GM19455 (cell line): ENCODE data around the gene ZNF335.

Experiments
- ATAC-seq: cut with Tn5 transposase; IDR thresholded peaks from one replicate; pipeline ENCODE4 v1.9.1; 2021; ENCODE audit not compliant: unreplicated experiment

Gene ZNF335

GRCh38 chr20:45951925-45952834, 19.8 kb downstream of the ZNF335 start:
- no peak for ATAC-seq

GRCh38 chr20:45950330-45950646, 21.7 kb downstream of the ZNF335 start:
- no peak for ATAC-seq

- ATAC-seq: no peak
Measured at GRCh38 chr20:45949542-45950329, 22.3 kb downstream of the ZNF335 start.

- ATAC-seq: no peak
Measured at GRCh38 chr20:45948742-45949541, 23.1 kb downstream of the ZNF335 start.

GRCh38 chr20:45948261-45948733, 23.7 kb downstream of the ZNF335 start:
- no peak for ATAC-seq

GRCh38 chr20:45947110-45947866, 24.7 kb downstream of the ZNF335 start:
- no peak for ATAC-seq

GRCh38 chr20:45946149-45946970, 25.6 kb downstream of the ZNF335 start:
- ATAC-seq: no peak

GRCh38 chr20:45945678-45946148, 26.3 kb downstream of the ZNF335 start:
- ATAC-seq: no peak

- ATAC-seq: no peak
Measured at GRCh38 chr20:45944965-45945677, 26.9 kb downstream of the ZNF335 start.

- ATAC-seq: no peak
Measured at GRCh38 chr20:45944151-45944964, 27.6 kb downstream of the ZNF335 start.

- ATAC-seq: no peak
Measured at GRCh38 chr20:45943613-45944012, 28.4 kb downstream of the ZNF335 start.

GRCh38 chr20:45940469-45940868, 31.5 kb downstream of the ZNF335 start:
- no peak for ATAC-seq

GRCh38 chr20:45940053-45940452, 31.9 kb downstream of the ZNF335 start:
- no peak for ATAC-seq

- ATAC-seq: no peak
Measured at GRCh38 chr20:45938727-45939438, 33.1 kb downstream of the ZNF335 start.

GRCh38 chr20:45937765-45938164, 34.2 kb downstream of the ZNF335 start:
- no peak for ATAC-seq

GRCh38 chr20:45935416-45936046, 36.5 kb downstream of the ZNF335 start:
- peak; percentile 12 for ATAC-seq
